AG10803 (cell line): ENCODE data around the gene ANKS1B.

Experiments used
- DNase-seq: peaks from one replicate; pipeline ENCODE4 v3.0.0; 2010; ENCODE audit warnings: low read depth
- H3K4me3 ChIP-seq: 2 replicates; pipeline ENCODE4 v1.5.1; 2011; ENCODE audit warnings: mild to moderate bottlenecking, low read length, control low read depth
- CTCF ChIP-seq: conservative IDR thresholded peaks from 2 replicates; pipeline ENCODE4 v1.5.1; 2011; ENCODE audit warnings: mild to moderate bottlenecking, low read length, control low read depth, inconsistent platforms

ANKS1B gene

GRCh38 chr12:98808243-98808875 lies 1176.4 kb downstream of the ANKS1B start:
- no peak for TF ChIP-seq CTCF
- H3K4me3 ChIP-seq: no peak overlapping the region
- DNase-seq: no peak

- DNase-seq: no peak
- TF ChIP-seq CTCF: no peak
- H3K4me3 ChIP-seq: no peak overlapping the region
Observed at GRCh38 chr12:98807187-98807586, 1177.5 kb downstream of the ANKS1B start.

GRCh38 chr12:98803468-98804209 lies 1181.1 kb downstream of the ANKS1B start:
- TF ChIP-seq CTCF: peak; percentile 23; the same call in 1 of the 2 replicates
- DNase-seq: peak; percentile 9
- no peak overlapping the region for H3K4me3 ChIP-seq

GRCh38 chr12:98799822-98800221 lies 1184.9 kb downstream of the ANKS1B start:
- H3K4me3 ChIP-seq: no peak overlapping the region
- no peak for TF ChIP-seq CTCF
- no peak for DNase-seq

DNA sequence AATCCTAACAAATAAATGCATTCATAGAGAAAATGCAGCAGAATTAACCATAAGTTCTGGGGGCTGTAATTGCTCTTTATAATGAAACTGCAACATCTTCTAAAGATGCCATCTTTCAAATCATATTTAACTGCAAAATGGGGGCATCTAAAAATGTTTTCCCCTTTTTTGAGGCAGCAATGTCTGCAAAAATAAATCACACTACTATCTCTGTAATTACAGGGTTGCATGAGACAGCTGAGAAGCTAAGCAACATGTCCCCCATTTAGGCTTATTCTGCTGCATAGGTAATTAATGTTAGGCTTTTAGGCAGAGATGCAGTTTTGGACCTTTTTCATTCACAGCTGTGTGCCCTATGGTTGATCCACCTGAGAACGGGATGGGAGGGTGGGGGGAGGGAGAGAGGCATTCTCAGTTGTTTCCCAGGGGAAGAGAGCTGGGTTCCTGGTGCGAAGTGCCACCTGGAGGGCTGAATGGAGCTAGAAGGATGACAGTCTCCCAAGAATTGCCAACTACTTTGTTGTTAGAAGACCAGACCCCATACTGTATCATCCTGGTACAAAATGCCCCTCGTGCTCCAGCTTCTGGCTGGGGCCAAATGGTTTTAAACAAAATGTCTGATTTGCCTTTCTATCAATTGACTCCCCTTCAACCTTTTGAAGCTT lies 1185.5 kb downstream of the ANKS1B start:
- DNase-seq: no peak
- no peak overlapping the region for H3K4me3 ChIP-seq
- no peak for TF ChIP-seq CTCF

GRCh38 chr12:98797200-98797599 lies 1187.5 kb downstream of the ANKS1B start:
- no peak for TF ChIP-seq CTCF
- H3K4me3 ChIP-seq: no peak overlapping the region
- no peak for DNase-seq

DNA sequence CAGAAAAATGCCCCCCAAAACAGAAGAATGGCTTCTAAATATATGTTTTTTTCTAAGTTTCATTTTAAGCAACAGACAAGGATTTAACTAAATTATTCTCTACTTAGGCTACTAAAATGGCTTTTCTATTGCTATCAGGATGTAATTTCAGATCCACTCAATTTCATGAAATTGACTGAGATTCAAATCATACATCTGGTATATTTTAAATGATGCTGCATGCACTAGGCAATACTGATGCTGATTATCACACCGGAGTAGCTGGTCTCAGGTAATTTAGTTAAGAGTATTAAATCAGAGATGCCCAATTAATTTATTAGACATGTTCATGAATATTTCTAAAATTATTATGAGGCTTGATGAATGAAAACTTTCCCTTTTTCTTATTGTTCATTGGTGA lies 1188.0 kb downstream of the ANKS1B start:
- TF ChIP-seq CTCF: no peak
- no peak for DNase-seq
- no peak overlapping the region for H3K4me3 ChIP-seq
